ENCODE data around the gene AGAP3. TPM values are rescaled to one million over a fixed set of nuclear protein-coding genes. Genes with fewer than 3 reads are reported as not detected.
A peak's percentile ranks its signal among the peaks of the same experiment; 100 is the strongest.

AGAP3 gene
- total RNA-seq, 1 experiment from 2014 or later: 19.9 TPM

DNA sequence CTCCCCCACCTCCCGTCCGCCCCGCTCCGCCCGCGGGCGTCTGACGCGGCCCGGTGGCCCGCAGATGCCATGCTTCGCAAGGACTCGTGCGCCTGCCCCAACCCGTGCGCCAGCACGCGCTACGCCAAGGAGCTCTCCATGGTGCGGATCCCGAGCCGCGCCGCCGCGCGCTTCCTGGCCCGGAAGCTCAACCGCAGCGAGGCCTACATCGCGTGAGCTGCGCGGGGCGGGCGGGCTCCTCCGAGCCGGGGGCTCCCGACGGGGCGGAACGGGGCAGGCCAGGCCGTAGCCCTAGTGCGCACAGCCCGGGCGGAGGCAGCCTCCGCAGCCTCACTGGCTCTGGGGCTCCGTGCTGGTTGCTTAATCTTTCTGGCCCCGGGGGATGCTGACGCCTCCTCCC is 35.2 kb upstream of the AGAP3 start:
- Histone ChIP-seq H3K4me1 (replicated peaks) (peaks cover 8% of the 10 kb centered on the region), H3K27me3 (replicated peaks) (peaks cover 10% of the 10 kb centered on the region)
- peak in 1 of 2 experiments; percentile 26 for DNase-seq (ENCODE audit: low read depth in 1 of 2, low spot score in 2 of 2)

DNA sequence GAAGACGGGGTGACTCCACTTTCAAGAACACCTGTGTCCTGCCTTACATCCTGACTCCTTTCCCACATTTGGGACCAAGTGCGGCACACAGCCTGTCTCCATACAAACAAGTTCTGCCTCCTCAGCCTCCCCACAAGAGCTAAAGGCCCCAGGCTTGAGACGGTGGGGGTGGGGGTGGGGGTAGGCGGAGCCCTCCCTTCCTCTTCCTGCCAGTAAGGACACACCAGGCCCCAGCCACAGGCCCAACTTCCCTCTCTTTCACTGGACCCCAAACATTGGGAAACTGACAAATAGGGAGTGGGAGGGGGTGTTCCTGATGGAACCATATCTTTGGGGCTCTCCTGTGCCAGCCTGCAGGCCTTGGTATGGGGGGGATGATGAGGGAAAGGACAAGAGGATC is 33.2 kb upstream of the AGAP3 start:
- Histone ChIP-seq H3K9me3 (replicated peaks) (no peaks in the 10 kb centered on the region), H3K4me3 (no peak overlapping the region), H3K27me3 (replicated peaks) (peaks cover 10% of the 10 kb centered on the region), H3K27ac (no peak overlapping the region), H3K4me1 (replicated peaks) (peaks cover 15% of the 10 kb centered on the region), H3K36me3 (no peaks in the 10 kb centered on the region)
- no peak for DNase-seq (ENCODE audit: low read depth in 1 of 2, low spot score in 2 of 2)

More for the DNA sequence above, 35.2 kb upstream of the AGAP3 start:
- Histone ChIP-seq H3K4me3 (no peak overlapping the region), H3K27ac (no peak overlapping the region), H3K36me3 (no peaks in the 10 kb centered on the region; the same call in 1 of the 2 replicates), H3K9me3 (replicated peaks) (no peaks in the 10 kb centered on the region)

DNA sequence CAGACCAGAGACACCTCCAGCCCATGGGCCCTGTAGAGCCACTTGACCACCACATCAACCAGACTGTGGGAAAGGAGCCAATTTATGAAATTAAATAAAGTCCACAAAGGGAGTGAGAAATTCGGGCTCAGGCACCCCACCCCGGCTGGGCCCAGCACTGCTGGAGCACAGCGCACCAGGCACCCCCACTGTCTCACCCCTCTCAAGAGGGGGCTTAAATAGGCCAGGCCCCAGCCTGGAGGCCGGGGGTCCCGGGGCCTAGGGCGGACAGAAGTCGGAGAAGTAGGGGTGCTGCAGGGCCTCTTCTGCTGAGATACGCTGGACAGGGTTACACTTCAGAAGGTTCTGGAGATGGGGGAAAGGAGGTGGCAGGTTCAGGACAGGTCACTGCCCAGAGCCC is 32.5 kb upstream of the AGAP3 start:
- peaks cover 10% of the 10 kb centered on the region for H3K27me3 ChIP-seq (replicated peaks)
- H3K4me3 ChIP-seq: no peak overlapping the region
- no peaks in the 10 kb centered on the region for H3K9me3 ChIP-seq (replicated peaks)
- no peak for DNase-seq (ENCODE audit: low read depth in 1 of 2, low spot score in 2 of 2)
- peaks cover 21% of the 10 kb centered on the region for H3K4me1 ChIP-seq (replicated peaks)
- H3K36me3 ChIP-seq: no peaks in the 10 kb centered on the region
- no peak overlapping the region for H3K27ac ChIP-seq

DNA sequence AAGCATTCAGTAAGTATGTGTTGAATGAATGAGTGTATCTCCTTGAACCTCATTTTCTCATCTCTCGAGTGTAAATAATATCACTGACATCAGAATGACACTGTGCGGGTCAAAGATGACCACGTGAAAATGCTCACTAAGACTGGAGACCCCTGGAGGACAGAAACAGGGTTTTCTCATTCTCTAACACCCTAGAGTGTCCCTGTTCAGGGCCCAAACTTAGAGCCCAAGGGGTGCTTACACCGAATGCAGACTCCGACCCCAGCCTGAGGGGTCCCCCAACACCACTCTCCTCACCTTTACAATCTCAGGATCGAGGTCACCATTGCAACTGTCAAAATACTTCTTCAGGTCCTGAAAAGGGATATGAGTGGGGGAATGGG is 30.0 kb upstream of the AGAP3 start:
- no peak for DNase-seq (ENCODE audit: low read depth in 1 of 2, low spot score in 2 of 2)
- no peak overlapping the region for H3K27ac ChIP-seq
- H3K27me3 ChIP-seq (replicated peaks): no peaks in the 10 kb centered on the region
- H3K9me3 ChIP-seq (replicated peaks): no peaks in the 10 kb centered on the region
- peaks cover 32% of the 10 kb centered on the region for H3K4me1 ChIP-seq (replicated peaks)
- no peaks in the 10 kb centered on the region; the same call in 1 of the 2 replicates for H3K36me3 ChIP-seq
- H3K4me3 ChIP-seq: no peak overlapping the region

DNA sequence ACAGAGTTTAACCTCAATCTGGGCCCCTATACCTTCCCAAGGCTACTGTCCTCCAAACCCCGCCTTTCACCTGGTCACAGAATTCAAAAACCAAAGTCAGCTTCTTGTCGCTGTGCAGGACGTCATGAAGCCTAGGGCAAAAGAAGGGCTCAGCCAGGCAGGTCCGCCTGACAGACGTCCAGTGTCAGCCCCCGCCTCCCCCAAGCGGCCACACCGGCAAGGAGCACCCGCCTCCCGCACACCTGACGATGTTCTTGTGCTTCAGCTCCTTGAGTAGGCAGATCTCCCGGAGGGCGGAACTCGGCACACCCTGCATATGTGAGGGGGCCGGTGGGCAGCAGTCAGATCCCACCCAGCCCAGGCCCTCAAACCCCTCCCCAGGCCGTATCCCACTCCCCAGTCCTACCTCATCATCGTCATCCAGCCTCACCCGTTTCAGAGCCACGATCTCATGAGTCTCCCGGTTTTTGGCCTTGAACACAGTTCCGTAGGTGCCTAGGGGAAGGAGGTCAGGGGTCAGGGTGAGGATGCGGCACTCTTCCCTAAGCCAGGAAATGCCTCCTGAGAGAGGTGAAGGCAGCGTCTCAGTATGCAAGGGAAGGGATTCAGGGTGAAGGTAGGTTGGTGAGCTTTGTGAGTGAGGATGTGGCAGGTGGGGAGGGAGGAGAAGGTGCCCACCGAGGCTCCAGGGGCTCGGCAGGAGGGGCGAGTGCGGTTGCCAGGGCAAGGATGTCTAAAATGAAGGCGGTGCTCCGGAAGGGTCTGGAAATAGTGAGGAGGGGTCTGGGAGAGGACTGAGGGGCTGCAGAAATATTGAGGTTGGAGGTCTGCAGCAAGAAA is 29.4 kb upstream of the AGAP3 start:
- H3K4me1 ChIP-seq (replicated peaks): peaks cover 33% of the 10 kb centered on the region

DNA sequence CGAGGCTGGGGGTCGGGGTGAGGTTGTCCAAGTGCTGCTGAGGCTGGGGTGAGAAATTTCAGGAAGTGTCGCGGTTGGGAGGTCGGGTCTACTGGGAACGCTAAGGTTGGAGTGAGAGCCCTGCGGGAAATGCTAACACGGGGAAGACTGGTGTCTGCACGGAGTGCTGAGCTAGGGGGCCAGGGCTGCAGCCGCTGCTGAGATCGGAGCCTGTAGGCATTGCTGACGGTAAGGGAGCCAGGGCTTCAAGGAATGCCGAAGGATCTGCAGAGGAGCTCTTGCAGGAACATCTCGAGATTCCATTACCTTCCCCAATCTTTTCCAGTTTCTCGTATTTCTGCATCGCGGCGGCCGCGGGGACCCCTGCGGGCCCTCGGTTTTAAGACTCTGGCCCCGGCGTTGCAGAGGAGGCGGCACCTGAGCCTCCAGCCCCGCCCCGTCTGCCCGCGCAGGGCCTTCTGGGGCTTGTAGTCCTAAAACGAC is 28.7 kb upstream of the AGAP3 start, which contains the start of gene CDK5:
Gene CDK5 (minus strand): TSS at position 392 of the 483 bp plus-strand sequence. CDS start 49 bp downstream, at position 343.
- no peaks in the 10 kb centered on the region for H3K27me3 ChIP-seq (replicated peaks)
- H3K4me1 ChIP-seq (replicated peaks): peaks cover 33% of the 10 kb centered on the region
- H3K27ac ChIP-seq: peak within 1 kb of the TSS; percentile 78
- H3K36me3 ChIP-seq: peaks cover 9% of the 10 kb centered on the region
- H3K4me3 ChIP-seq: peak within 1 kb of the TSS; percentile 47
- no peaks in the 10 kb centered on the region for H3K9me3 ChIP-seq (replicated peaks)
- no peak for DNase-seq (ENCODE audit: low read depth in 1 of 2, low spot score in 2 of 2)

More for the DNA sequence above, 29.4 kb upstream of the AGAP3 start:
- no peak overlapping the region for H3K27ac ChIP-seq
- no peaks in the 10 kb centered on the region for H3K9me3 ChIP-seq (replicated peaks)
- peaks cover 2% of the 10 kb centered on the region for H3K36me3 ChIP-seq
- no peaks in the 10 kb centered on the region for H3K27me3 ChIP-seq (replicated peaks)
- no peak for DNase-seq (ENCODE audit: low read depth in 1 of 2, low spot score in 2 of 2)
- H3K4me3 ChIP-seq: peak overlapping the region; percentile 47

DNA sequence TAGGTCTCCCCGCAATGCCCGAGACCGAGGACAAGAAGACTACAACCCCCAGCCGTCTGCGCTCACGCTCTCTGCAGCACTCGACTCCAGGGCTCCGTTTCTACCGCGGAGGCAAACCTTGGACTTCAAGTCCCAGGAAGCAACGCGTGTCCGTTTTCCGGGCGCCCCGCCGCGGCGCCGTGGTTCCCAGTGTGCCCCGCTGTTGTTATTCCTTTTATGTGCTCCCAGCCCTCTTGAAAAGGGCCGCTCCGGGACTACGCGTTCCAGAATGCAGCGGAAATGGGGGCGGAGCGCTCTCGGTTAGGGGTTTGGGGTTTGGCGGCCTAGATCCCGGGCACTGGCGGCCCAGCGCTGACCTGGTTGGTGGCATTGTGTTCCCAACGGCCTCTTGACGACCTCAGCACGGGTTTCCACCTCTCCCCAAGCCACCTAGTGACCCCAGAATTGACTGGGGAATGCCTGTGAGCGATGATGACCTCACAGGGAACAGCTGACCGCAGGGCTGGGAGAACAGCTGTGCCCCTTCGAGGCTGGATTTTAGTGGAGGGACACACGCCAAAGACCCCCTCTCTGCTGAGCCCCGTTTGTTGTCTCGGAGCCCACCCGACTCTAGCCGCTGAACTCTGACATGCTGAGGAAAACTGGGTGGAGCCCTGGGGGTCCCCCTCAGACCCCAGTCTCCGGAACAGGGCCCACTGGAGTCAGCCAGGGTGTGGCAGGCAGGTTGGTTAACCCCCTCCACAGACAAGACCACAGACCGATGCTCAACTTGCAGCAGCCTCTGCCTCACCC is 28.1 kb upstream of the AGAP3 start:
- peak overlapping the region; percentile 78 for H3K27ac ChIP-seq
- H3K27me3 ChIP-seq (replicated peaks): no peaks in the 10 kb centered on the region
- H3K36me3 ChIP-seq: peaks cover 11% of the 10 kb centered on the region
- DNase-seq (ENCODE audit: low read depth in 1 of 2, low spot score in 2 of 2): peak; percentile 98 to 99
- peaks cover 33% of the 10 kb centered on the region for H3K4me1 ChIP-seq (replicated peaks)
- H3K4me3 ChIP-seq: peak overlapping the region; percentile 47
- H3K9me3 ChIP-seq (replicated peaks): no peaks in the 10 kb centered on the region

DNA sequence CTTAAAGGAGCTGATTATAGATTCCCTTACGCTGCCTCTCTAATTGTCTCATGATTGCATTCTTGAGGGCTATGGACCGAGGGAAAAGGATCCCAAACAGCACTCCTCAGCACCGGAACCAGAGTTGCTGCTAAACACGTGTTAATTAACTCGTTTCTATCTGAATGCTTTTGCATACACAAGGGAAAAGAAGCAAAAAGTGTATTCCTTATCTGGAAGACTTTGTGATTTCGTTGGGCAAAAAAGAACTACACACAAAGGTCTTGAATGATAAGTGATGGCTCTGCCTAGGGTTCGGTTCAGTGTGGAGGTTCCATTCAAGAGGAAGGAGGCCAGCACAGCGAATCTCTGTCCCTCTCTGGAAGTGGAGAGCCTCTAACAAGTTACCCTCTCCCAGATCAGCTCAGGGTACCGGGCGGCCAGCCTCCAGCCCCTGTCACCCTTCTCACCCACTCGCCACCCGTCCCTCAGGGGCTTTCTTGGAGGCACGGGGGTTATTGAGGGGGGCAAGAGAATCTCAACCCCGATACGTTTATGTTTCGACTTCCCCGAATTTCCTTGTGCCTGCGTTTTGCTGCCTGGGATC is 27.4 kb upstream of the AGAP3 start:
- Histone ChIP-seq H3K27me3 (replicated peaks) (no peaks in the 10 kb centered on the region), H3K4me3 (peak overlapping the region; percentile 74), H3K9me3 (replicated peaks) (no peaks in the 10 kb centered on the region), H3K4me1 (replicated peaks) (peaks cover 33% of the 10 kb centered on the region), H3K27ac (peak overlapping the region; percentile 78), H3K36me3 (peaks cover 17% of the 10 kb centered on the region)
- DNase-seq (ENCODE audit: low read depth in 1 of 2, low spot score in 2 of 2): peak in 1 of 2 experiments; percentile 43

DNA sequence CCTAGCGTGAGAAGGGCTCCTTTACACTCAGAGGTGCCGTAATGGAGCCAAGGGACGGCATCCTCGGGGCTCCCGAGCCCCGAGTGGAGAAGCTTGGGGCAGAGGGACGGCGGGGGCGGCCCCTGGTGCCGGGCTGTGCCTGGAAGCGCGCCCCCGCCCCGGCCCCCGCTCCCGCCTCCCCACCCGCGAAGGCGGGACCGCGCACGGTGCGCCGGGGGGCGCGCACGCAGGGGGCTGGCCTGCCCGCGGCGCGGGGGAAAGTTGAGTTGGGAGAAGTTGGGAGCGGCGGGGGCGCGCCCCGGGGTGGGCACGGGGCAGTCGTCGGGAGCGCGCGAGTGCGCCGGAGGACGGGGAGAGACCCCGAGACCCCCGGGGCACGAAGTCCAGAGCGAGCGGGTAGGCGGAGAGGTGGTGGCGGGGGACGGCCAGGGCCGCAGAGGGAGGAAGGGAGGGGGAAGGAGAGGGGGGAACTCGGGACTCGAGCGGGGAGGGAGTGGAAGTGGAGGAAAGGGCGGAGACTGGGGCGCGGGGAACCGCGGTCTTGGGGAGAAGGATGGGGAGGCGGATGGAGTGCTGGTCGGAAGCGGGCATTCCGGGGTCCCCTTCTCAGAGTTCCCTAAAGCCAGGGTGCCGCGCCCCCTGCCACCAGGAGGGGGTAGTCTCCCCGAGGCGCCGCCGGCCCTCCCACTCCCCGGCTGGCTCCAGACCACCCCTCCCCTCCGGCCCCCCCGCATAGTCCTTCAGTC is 26.7 kb upstream of the AGAP3 start, which contains the start of gene SLC4A2:
Gene SLC4A2 (plus strand): TSS at position 223 of the 746 bp plus-strand sequence. CDS start 2,399 bp downstream, outside the sequence.
- Histone ChIP-seq H3K27me3 (replicated peaks) (no peaks in the 10 kb centered on the region), H3K4me1 (replicated peaks) (peaks cover 33% of the 10 kb centered on the region)
- peak; percentile 65 to 78 for DNase-seq (ENCODE audit: low read depth in 1 of 2, low spot score in 2 of 2)

DNA sequence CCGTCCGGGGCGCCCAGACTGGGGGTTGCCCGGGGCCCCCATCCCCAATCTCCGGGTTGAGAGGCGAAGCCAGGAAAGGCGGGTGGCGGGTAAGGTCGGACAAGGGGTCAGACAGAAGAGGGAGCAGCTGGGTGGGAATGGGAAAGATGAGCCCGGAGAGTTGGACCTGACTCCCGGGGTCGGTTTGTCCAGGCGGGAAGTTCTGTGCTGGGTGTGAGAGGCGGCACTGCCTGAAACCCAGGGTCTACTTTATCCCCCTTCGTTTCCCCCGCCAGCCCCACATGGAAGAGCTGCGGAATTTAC is 26.2 kb upstream of the AGAP3 start:
- H3K27ac ChIP-seq: peak overlapping the region; percentile 78; the same call in 1 of the 2 replicates
- H3K4me1 ChIP-seq (replicated peaks): peaks cover 33% of the 10 kb centered on the region
- H3K4me3 ChIP-seq: peak overlapping the region; percentile 74
- DNase-seq (ENCODE audit: low read depth in 1 of 2, low spot score in 2 of 2): no peak
- H3K9me3 ChIP-seq (replicated peaks): no peaks in the 10 kb centered on the region
- H3K27me3 ChIP-seq (replicated peaks): no peaks in the 10 kb centered on the region
- H3K36me3 ChIP-seq: peaks cover 25% of the 10 kb centered on the region

More for the DNA sequence above, 26.7 kb upstream of the AGAP3 start, which contains the start of gene SLC4A2:
- H3K27ac ChIP-seq: peak within 1 kb of the TSS; percentile 78
- H3K4me3 ChIP-seq: peak within 1 kb of the TSS; percentile 74
- H3K9me3 ChIP-seq (replicated peaks): no peaks in the 10 kb centered on the region
- peaks cover 21% of the 10 kb centered on the region for H3K36me3 ChIP-seq

DNA sequence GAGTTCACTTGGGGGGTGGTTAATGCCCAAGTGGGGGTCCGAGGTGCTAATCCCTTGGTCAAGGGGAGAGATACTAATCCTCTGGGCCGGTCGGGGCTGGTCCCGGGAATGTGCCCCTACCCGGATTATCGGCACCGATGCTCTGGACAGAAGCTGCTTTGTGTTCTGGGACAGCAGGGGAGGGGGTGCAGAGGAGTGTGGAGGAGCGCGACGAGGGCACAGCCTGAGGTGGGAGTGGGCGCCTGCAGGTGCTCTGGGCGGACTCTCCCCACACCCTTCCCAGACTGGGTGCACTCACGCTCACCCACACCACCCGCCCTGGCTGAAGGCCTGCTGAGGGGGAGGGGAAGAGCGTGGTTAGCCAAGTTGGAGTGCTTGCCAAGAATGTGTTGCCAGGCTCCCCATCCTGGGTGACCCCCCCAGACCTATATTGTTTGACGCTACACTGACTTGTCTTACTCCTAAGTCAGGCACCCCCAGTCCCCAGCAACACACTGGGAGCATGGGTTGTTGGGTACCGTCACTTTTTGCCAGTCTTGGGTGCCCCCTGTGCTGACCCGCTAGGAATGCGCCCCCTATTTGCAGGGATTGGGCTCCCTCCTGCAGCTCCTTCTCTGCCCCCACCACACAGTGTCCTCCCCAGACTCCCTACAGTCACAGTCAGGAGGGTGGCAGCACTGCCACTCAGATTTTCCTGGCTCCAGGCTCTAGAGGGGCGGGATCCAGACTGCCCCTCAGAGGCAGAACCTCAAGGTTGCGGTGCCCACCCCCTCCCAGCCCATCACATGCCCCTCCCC is 25.7 kb upstream of the AGAP3 start:
- H3K27ac ChIP-seq: no peak overlapping the region
- H3K36me3 ChIP-seq: peaks cover 30% of the 10 kb centered on the region
- H3K4me3 ChIP-seq: peak overlapping the region; percentile 74
- DNase-seq (ENCODE audit: low read depth in 1 of 2, low spot score in 2 of 2): peak in 1 of 2 experiments; percentile 44
- peaks cover 36% of the 10 kb centered on the region for H3K4me1 ChIP-seq (replicated peaks)
- H3K9me3 ChIP-seq (replicated peaks): no peaks in the 10 kb centered on the region
- H3K27me3 ChIP-seq (replicated peaks): no peaks in the 10 kb centered on the region

Data from SJSA1 (cell line).